ENCODE data around the gene PRR22.

DNA sequence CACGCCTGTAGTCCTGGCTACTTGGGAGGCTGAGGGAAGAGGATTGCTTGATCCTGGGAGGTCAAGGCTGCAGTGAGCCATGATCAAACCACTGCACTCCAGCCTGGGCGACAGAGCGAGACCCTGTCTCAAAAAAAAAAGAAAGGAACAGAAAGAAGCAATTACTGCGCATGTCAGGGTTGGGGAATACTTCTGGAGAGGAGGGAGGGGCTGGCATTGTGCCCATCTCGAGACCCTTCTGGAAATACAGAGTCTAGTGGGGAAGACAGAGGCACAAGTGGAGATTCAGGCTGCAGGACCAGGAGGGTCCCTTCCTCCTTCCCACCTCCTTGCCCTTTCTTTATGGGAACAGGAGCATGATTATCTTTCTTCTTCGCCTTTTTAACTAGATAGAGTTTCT lies 30.8 kb downstream of the PRR22 start:
- TF ChIP-seq, protein P1, sequence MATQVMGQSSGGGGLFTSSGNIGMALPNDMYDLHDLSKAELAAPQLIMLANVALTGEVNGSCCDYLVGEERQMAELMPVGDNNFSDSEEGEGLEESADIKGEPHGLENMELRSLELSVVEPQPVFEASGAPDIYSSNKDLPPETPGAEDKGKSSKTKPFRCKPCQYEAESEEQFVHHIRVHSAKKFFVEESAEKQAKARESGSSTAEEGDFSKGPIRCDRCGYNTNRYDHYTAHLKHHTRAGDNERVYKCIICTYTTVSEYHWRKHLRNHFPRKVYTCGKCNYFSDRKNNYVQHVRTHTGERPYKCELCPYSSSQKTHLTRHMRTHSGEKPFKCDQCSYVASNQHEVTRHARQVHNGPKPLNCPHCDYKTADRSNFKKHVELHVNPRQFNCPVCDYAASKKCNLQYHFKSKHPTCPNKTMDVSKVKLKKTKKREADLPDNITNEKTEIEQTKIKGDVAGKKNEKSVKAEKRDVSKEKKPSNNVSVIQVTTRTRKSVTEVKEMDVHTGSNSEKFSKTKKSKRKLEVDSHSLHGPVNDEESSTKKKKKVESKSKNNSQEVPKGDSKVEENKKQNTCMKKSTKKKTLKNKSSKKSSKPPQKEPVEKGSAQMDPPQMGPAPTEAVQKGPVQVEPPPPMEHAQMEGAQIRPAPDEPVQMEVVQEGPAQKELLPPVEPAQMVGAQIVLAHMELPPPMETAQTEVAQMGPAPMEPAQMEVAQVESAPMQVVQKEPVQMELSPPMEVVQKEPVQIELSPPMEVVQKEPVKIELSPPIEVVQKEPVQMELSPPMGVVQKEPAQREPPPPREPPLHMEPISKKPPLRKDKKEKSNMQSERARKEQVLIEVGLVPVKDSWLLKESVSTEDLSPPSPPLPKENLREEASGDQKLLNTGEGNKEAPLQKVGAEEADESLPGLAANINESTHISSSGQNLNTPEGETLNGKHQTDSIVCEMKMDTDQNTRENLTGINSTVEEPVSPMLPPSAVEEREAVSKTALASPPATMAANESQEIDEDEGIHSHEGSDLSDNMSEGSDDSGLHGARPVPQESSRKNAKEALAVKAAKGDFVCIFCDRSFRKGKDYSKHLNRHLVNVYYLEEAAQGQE (IDR thresholded peaks at IDR 0.05; ENCODE audit: insufficient replicate concordance, low read depth) = no peak
- TF ChIP-seq GABPA (IDR thresholded peaks at IDR 0.05; ENCODE audit: low read depth) (no peak), CTCF (IDR thresholded peaks at IDR 0.05; ENCODE audit: insufficient read depth, low read length) (no peak), POLR2AphosphoS5 (IDR thresholded peaks at IDR 0.05; ENCODE audit: low read depth) (no peak), SPI1 (IDR thresholded peaks at IDR 0.05; ENCODE audit: borderline replicate concordance, low read depth) (no peak)

All from HL-60 (cell line).